K562 treated with DMSO at 1 percent for 4 hours (cell line): ENCODE data around the gene KDM1B. TPM values are rescaled to one million over a fixed set of nuclear protein-coding genes. Genes with fewer than 3 reads are reported as not detected.

Source experiments
- total RNA-seq: library from RNA; unstranded; fragments of 300-600 nt; gene quantifications from 2 replicates; pipeline ENCODE4 v1.2.3, GENCODE V29; 2022; ENCODE audit not compliant: insufficient read depth

KDM1B gene, protein sequence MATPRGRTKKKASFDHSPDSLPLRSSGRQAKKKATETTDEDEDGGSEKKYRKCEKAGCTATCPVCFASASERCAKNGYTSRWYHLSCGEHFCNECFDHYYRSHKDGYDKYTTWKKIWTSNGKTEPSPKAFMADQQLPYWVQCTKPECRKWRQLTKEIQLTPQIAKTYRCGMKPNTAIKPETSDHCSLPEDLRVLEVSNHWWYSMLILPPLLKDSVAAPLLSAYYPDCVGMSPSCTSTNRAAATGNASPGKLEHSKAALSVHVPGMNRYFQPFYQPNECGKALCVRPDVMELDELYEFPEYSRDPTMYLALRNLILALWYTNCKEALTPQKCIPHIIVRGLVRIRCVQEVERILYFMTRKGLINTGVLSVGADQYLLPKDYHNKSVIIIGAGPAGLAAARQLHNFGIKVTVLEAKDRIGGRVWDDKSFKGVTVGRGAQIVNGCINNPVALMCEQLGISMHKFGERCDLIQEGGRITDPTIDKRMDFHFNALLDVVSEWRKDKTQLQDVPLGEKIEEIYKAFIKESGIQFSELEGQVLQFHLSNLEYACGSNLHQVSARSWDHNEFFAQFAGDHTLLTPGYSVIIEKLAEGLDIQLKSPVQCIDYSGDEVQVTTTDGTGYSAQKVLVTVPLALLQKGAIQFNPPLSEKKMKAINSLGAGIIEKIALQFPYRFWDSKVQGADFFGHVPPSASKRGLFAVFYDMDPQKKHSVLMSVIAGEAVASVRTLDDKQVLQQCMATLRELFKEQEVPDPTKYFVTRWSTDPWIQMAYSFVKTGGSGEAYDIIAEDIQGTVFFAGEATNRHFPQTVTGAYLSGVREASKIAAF
- 28.2 and 28.3 TPM in 2 replicates for total RNA-seq

GRCh38 chr6:18155150-18155863, at the start of gene KDM1B:
KDM1B (plus strand) TSS chr6:18155422; CDS start chr6:18159896, 4,474 bp downstream.

DNA sequence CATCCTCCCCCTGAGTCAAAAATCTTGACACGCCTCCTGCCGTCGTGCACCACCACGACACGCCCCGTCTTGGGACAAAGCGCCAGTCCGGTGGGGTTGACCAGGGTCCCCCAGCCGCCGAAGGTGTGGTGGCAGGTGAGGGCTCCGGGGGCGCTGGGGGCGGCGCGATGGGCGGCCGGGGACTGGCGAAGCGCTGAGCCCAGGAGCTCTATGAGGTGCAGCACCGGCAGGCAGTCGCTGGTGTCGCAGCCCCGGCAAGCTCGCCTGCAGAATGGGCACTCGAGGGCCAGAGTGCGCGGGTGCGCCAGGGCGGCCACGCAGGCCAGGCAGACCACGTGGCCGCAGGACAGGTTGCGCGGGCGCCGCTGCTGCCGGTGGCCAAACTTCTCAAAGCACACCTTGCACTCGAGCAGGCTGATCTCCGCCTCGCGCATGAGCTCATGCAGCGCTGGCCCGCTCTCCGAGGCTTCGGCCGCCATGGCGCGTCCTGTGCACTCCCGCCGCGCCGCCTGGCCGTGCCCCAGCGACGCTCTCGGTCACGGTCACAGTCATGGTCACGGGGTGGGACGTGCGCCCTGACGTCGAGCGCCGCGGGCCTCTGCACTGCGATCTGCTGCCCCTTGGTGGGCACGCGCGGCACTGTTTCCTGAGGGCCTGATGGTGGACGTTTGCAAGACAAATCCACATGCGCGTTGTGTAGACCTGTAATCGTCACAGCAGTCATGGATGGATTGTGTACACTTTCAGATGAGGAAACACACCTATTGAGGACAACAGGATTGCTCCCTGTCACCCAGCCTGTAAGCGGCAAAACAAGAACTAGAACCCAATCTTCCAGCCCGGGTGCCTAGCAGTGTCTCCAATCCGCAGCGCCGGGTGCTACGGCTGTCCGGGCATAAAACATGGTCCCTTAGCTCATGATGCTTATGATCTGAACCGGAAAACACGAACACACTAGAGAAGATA, 32.8 kb upstream of the KDM1B start, which contains the start of gene NHLRC1:
Gene NHLRC1, minus strand, starts transcription at position 550 of the 966 bp plus-strand sequence. Its CDS starts 71 bp downstream, at position 479.

DNA sequence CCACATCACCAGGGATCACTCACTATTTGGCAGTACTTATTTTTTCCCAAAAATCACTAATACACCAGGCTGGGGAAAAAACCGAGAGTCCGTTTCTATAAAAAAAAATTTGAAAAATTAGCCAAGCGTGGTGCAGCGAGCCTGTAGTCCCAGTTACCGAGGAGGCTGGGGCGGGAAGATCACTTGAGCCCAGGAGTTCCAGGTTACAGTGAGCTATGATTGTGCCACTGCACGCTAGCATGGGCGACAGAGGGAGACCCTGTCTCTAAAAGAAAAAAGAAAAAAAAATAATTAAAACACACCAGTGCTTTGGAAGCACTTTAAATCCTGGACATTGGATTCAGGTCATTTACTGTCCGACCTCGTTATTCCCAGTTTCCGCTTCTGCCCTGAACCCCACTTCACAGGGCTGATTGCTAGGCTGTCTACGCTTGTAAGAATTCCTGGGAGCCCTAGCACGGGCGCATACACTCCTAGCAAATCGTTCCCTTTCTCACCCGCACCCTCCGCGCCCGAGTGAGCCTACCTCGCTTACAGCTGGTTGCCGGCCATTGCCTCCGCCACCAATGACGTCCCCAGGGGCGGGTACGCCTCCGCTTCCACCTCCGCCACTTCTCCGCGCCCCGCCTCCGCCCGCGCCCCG, 594 bp upstream of the KDM1B start, which contains the start of gene TPMT:
Gene TPMT, minus strand, starts transcription at position 571 of the 643 bp plus-strand sequence. CDS start 5,950 bp downstream, outside the sequence.

DNA sequence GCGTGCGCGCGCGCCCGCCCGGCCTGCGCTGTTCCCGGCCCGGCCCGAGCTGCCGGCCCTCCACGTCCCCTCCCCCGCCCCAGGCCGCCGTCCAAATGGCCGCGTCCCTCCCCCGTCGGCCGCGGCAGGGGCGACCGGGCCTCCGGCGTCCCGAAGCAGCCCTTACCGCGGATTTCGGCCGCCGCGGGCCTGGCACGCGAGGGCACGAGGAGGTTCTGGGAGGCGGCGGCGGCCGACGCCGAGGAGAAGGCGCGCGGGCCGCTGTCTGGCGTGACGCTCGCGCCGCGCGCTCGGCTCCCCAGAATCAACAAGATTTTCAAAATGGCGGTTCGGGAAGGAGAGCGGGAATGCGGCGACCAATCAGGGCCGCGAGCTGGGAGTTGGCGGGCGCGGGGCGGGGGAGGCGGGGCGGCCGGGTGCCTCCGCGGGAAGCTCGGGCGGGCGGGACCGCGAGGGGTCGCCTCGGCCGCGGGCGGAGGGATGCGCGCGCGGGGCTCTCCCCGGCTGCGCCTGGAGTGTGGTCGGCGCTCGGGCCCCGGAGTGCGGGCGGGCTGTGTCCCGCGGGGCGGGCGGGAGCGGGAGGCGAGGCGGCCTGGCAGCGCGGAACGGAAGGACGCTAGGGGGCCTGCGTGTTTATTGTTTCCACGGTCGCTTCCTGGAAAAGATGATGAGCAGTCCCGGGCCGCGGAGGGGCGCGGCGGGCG, 109.1 kb downstream of the KDM1B start, which contains the start of gene DEK:
Gene DEK, minus strand, starts transcription at position 312 of the 704 bp plus-strand sequence. CDS start 543 bp downstream, outside the sequence.

Other genes starting within 250 kb of the KDM1B start
- 20.2 and 29.1 TPM in 2 replicates for gene KIF13A, start 167.8 kb upstream of the KDM1B start, total RNA-seq
- gene NHLRC1, start 32.7 kb upstream of the KDM1B start, total RNA-seq = not detected in 2 replicates
- gene TPMT, start 345 bp upstream of the KDM1B start, total RNA-seq = 17.7 and 21.4 TPM in 2 replicates
- 84.9 and 99.5 TPM in 2 replicates for gene DEK, start 109.1 kb downstream of the KDM1B start, total RNA-seq
- gene RNF144B, start 231.9 kb downstream of the KDM1B start, total RNA-seq = not detected in 2 replicates